Cardiac fibroblast (primary cell): ENCODE results near the gene GNA12.

Experiments used
- DNase-seq, 2 donors: peaks; one replicate each; pipeline versions ENCODE4 v3.0.0 to v3.0.0-alpha.2; 2010; ENCODE audit warnings: low read depth in 2 of 2
- H3K4me3 ChIP-seq, 2 donors: replicated peaks in 1 of 2; 1 replicate in 1 of 2; 2 replicates in 1 of 2; pipeline ENCODE4 v1.5.1; 2011; ENCODE audit warnings: low read depth in 2 of 2, low read length in 2 of 2, mild to moderate bottlenecking in 2 of 2, moderate library complexity in 1 of 2
- CTCF ChIP-seq: IDR thresholded peaks from one replicate; pipeline ENCODE4 v1.5.1; 2011; ENCODE audit warnings: low read depth, mild to moderate bottlenecking, low read length, inconsistent platforms

GNA12 gene

DNA sequence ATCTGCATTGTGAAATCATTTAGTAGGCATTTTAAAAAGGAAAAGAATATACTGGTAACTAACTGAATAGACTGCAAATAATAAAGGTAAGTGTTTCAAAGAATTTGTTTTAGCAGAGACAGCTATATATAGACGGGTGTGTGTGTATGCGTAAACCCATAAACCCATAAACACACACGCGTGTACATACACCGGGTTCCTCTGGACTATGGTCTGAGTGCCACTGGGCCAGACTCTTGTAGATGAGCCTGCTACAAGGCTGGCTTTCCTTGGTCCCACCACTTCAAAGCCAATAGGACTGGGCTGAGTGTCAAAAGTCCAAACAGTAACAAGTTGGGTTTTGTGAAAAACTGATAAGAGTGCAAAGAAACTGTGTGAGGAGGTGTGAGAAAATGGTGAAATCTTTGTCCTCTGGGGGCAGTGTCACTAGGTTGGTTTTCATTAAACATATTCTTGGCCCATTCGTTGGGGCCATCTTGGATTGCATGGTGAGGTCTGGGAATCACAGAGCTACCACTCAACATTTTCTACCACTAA, 39.8 kb downstream of the GNA12 start:
- DNase-seq: no peak
- H3K4me3 ChIP-seq: no peak overlapping the region
- peak; percentile 1 for TF ChIP-seq CTCF

- TF ChIP-seq CTCF: no peak
- H3K4me3 ChIP-seq: no peak overlapping the region
- DNase-seq: no peak
Measured at GRCh38 chr7:2803755-2804154, 40.4 kb downstream of the GNA12 start.

DNA sequence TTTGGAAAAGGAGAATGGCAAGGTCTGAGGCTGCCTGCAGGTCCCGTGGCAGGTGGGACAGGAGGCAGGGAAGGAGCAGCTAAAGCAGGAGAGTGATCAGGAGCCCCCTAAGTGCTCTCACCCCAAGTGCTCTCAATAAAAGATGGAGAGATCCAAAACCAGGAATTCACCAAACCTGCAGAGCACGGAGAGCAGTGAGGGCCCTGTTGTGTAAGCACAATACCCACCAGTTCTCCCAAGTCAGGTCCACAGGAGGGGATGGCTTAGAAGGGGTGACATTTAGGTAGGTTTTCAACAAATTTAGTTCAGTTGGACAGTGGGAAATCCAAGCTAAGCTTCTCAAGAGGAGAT, 40.8 kb downstream of the GNA12 start:
- H3K4me3 ChIP-seq: peak overlapping the region in 1 of 2 donors; percentile 41
- no peak for TF ChIP-seq CTCF
- DNase-seq: no peak

DNA sequence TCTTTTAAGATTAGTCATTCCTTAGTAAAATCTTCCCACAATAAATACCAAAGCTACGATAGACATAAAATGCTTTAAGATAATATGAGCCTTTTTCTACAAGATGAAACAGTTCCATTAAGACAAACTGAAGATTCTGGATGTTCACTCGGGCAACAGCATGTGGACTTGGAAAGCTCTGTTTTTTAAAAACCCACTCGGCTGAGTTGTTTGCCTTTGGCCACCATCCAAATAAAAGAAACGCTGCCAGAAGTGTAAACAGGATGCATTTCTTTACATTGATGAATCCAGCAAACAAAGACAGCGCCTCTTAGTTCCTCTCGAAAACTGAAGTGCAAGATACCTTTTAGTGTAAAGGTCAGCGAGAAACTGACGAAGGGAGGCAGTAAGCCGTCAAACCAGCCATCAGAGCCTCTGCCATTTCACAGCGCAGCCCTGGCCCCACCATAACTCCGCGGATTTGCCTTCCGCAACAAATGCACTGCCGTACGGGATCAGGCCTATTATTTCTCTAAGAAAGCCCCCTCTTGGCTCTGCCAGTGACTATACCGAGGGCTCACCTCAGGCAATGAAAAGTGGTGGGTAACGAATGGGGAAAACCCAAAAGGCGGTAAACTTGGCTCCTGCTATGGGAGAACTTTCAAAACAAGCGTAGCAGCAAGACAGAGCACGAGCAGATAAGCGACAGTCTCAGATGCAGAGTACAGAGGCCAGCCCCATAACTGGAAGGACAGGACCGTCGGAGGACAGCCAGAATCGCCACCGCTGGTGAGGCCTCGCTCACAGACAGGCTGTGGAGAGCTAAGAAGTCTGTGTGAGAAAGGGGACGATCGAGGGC, 41.4 kb downstream of the GNA12 start:
- peak overlapping the region in 1 of 2 donors; percentile 41 for H3K4me3 ChIP-seq
- DNase-seq: peak; percentile 71 to 76
- no peak for TF ChIP-seq CTCF

- TF ChIP-seq CTCF: no peak
- DNase-seq: peak; percentile 59 to 73
Measured at GRCh38 chr7:2802101-2802500, 42.0 kb downstream of the GNA12 start.

GRCh38 chr7:2800931-2801688, 43.0 kb downstream of the GNA12 start:
- no peak for TF ChIP-seq CTCF
- H3K4me3 ChIP-seq: no peak overlapping the region
- peak; percentile 79 to 92 for DNase-seq

More at GRCh38 chr7:2802101-2802500, 42.0 kb downstream of the GNA12 start:
- peak overlapping the region in 1 of 2 donors; percentile 41 for H3K4me3 ChIP-seq
